NCI-H1694 (cell line): Measurements from ENCODE around the gene GLB1L3.

Experiments used
- DNase-seq: peaks from one replicate; lab custom pipeline; 2025; lab: John Stamatoyannopoulos, UW

The GLB1L3 gene, protein sequence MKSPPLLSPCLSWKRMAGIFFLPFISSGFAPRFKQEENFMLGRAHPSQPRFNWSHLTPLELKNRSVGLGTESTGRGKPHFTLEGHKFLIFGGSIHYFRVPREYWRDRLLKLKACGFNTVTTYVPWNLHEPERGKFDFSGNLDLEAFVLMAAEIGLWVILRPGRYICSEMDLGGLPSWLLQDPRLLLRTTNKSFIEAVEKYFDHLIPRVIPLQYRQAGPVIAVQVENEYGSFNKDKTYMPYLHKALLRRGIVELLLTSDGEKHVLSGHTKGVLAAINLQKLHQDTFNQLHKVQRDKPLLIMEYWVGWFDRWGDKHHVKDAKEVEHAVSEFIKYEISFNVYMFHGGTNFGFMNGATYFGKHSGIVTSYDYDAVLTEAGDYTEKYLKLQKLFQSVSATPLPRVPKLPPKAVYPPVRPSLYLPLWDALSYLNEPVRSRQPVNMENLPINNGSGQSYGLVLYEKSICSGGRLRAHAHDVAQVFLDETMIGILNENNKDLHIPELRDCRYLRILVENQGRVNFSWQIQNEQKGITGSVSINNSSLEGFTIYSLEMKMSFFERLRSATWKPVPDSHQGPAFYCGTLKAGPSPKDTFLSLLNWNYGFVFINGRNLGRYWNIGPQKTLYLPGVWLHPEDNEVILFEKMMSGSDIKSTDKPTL

DNA sequence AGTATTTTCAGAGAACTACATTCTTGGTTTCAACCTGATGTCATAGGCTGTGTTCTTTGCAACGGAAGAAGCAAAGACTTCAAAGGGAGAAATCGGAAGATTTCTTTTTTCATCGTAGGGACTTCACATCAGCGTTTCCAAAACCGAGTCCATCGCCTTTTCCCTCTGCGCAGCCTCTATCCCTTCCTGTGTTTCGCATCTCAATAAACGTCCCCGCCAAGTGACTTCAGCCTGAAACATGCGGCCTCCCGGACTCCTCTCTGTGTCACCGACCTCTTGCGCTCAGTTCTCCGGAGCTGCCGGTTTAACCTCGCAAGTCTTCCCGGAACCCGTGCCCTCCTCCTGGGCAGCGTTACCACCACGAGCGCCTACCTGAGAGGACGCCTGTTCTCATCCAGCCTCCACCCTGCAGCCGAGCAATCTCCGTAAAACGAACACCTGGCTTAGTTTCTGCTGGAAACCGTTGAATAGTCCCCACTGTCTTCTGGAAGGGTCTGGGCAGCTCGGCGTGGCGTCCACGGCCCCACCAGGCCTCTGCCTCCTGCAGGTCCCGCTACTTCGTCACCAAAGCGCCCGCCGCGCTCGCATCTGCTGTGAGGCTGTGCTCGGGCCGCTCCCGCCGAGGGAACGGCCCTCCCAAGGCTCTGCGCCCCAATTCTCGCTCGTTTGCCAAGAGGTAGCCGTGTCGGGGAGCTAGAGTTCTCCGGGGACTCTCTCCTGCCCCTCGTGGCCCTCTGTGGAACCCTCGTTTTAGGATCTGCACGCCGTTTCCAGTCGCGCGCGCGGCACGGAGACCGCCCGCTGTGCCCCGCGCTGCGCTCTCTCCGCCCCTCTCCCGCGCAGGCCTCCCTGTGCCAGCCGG lies at the start of gene GLB1L3:
TSS of gene GLB1L3 (plus strand) at position 846 of the 862 bp plus-strand sequence. CDS start 362 bp downstream, outside the sequence.
- no peak for DNase-seq

DNA sequence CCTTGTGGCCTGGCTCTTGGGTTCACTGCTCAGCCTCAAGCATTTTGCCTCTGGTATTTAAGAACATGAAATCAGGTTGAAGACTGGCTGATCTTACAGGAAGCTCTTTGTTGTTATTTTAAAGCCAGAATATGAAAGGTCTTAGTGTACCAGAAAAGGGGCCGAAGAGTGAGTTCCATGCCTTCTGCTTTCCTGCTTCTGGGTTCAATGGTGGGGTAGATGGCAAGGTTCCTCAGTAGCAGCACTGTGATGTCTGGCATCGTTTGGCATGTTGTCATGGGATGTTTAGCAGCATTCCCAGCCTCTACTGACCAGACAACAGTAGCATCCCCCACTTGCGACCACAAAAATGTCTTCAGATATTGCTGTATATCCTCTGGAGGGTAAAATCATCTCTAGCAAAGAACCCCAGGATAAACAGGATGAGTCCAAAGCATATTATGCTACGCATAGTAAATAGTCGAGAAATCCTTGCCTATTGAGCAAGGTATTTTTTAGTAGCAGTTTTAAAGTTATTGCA lies 49.3 kb upstream of the GLB1L3 start:
- no peak for DNase-seq

DNA sequence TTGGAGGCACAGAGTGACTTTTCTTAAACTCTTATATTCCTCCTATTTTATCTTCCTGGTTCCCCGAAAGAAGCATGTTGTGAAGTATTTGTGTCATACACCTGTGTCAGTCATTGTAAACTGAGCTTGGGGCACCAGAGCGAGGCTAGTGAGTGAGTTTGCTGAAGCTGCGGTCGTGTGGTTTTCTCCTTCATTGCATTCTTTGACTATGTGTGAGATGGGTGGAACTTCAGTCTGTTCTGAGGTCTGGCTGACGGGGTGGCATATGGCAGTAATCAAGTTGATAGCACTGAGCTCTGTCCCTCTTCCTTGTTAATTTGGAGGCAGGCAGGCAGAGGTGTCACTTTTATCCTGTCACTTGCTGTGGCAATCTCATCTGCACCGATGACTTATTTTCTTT lies 47.6 kb upstream of the GLB1L3 start:
- no peak for DNase-seq

DNA sequence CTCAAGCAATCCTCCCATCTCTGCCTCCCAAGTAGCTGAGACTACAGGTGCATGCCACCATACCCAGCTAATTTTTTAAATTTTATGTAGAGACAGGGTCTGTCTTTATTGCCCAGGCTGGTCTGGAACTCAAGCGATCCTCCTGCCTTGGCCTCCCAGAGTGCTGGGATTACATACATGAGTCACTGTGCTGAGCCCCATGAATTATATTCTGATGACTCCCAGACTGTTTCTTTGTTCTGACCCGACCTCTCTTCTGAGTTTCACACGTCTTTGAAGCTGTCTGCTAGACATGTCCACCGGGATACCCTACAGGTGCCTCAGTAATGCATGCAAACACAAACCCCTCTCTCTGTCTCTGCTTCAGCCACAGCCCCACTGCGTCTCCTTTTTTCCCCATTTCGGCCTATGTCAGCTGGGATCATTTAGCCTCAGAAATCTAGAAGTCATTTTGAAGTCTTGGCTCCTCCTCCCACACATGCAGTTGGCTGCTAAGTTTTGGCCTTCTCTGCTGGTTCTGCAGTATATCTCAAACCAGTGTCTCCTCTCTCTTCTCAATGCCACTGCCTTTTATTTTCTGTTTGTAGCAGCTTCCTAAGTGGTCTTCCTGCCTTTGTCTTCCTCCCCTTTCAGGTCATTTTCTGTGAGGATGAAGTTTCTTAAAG lies 46.9 kb upstream of the GLB1L3 start:
- DNase-seq = no peak

DNA sequence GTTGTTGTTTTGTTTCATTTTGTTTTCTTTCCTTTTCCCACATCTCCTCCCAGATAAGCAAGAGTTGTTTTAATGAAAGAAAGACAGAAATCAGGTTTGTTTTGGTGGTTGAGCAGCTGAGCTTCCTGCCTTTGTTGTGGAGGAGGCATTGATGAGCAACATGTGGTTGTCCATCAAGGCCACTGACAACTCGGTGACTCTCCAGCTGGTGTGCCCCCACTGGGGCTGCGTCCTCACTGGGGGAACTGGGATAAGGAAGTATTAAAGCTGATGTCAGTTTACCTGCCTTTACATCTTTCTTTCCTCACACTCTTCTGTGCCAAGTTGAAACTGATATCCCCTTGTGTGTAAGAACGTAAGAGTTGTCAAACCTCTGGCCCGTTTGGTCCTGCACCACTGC lies 45.8 kb upstream of the GLB1L3 start:
- DNase-seq = no peak

DNA sequence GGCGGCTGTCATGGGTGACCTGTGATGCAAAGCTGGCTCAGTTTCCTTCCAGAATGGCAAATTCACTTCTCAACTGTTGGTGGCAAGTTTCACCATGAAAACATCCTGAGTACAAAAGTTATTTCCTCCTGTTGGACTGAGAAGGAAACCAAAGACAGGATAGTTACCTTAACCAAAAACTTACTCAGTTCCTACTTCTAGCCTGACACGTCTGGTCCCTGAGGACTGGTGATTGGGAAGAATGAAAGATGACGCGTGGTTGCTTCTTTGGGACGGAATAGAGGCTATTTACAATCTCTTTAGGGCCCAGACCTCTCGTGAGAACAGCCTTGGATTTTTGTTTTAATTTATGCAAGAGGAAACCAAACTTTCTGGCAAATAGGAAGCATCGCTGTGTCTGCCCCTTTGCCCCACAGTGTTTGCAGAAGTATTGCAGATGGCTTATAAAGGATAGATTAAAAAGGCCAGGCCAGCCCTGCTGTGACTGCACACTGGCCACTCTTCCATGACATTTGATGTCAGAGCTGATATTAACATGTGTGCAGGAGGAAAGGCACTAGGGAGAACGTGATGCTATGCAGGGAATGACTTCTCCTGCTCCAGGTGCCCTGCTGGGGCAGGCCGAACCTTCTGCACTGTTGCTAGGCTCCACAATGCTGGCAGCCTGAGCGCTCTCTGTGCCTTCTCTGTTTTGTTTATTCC lies 44.1 kb upstream of the GLB1L3 start:
- no peak for DNase-seq

DNA sequence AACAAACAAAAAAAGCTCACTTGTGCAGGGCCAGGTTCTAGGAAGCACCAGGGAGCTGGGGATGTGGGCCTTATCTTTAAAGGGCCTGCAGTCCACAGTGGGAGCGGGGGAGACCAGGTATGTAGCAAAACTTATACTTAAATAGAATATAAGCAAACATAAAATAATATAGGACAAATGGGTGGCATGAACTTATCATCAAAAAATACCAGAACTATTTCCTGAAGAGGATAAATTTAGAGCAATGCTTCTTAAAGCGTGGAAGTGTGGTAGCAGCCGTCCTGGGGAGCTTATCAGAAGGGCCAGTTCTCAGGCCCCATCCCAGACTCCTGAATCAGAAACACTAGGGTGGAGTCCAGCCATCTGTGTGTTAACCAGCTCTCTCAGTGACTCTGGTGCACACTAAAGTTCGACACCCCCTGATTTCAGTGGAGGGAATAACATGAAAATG lies 42.4 kb upstream of the GLB1L3 start:
- DNase-seq = no peak

DNA sequence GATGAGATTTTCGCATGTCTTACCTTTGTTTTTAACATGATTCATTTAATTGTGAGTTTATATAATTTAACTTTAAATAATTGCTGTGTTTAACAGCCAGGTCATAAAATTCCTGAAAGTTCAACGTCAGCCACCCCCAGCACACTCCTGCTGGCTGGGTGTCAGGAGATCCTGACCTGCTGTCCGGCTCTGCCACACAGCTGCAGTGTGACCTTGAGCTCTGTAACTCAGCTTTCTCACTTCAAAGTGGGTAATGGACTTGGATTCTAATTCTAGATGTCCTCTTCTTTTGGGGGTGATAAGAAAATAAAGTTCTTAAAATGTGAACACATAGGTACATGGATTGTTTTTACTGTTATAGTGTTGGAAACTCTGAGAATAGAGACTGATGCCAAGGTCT lies 40.8 kb upstream of the GLB1L3 start:
- no peak for DNase-seq

DNA sequence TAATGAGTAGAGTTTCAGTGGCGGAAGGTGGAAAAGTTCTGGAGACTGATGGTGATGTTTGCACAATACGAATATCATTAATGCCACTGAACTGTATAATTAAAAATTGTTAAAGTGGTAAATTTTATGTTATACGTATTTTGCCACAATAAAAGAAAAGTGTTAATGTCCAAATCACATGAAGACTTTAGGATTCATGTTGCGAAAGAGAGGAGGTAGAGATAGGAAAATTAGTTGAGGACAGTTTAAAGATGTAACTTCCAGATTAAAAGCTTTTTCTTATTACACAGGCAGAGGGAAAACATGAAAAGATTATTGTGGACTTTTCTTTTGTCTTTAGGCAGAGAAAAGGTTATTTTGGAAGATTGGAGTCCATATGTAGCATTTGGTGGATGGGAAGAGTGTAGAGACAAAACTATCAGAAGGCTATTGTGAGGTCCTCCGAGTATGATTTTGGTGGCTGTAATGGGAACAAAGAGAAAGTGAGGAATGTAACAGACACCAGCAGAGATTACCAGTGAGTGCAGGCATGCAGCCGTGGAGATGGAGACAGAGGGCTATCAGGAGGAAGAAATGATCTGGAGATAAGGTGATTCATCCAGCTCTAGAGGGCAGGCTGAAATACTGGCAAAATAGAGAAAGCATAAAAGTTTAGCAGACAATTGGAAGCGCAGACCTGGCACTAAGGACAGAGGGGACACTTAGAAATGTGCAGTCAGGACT lies 39.2 kb upstream of the GLB1L3 start:
- no peak for DNase-seq

DNA sequence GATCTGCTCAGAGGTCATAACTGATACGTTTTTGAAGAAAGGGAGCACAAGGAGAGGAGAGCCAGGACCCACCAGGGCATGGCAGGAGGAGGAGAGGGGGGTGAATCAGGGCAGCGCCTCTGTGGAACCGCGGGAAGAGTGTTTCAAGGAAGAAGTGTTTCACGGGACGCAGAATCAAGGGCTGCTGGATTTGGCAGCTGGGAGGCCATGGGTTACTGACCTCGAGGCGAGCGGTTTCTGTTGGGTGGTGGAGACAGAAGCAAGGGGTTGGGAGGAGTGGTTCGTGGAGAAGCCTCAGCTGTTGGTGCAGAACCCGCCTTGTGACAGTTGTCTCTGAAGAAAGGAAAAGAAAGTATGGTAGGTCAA lies 38.6 kb upstream of the GLB1L3 start:
- no peak for DNase-seq

DNA sequence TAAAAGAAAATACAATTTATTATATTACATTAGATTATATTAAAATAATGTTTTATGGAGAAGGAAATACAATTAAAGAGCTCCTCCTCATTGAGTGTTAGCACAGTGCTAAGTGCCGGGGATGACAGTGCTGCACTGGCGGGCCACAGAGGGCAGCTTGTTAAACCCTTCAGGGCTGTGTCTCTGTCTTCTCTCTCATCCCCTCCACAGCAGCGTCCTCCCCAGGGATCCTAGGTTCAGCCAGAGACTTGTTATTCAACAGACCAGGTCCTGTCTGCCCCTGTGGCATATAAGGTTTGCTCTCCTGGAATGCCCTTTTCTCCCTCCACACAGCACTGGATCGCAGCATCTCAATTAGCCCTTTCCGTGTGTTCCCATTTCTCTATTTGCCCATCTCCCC lies 37.2 kb upstream of the GLB1L3 start:
- DNase-seq = no peak

DNA sequence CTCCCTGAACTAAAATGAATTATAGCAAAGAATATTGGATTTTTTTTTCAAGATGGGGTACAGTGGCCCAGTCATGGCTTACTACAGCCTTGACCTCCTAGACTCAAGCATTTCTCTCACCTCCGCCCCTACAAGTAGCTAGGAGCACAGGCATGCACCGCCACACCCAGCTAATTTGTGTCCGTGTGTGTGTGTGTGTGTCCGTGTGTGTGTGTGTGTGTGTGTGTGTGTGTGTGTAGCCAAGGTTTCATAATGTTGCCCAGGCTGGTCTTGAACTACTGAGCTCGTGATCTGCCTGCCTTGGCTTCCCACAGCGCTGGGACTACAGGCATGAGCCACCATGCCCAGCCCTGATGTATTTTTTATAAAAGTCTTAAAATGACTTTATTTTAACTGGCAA lies 35.6 kb upstream of the GLB1L3 start:
- no peak for DNase-seq

DNA sequence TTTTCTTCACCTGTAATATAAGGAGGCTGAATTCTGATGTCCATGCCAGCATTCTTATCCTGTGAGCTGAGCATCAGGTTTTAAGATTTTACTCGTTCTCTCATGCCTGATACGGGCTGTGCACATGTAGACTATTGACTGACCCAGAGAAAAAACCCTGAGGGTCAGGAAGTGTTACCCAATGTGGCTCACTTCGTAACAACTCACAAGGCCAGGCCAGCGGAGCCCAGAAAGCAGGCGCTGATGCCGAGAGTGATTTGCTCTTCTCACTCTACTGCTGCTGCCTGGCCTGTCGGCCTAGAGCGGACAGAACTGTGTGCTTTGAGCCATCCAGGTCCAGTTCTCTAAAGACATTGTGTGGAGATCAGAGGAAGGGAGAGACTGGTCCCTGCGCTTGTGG lies 33.8 kb upstream of the GLB1L3 start:
- DNase-seq = no peak

DNA sequence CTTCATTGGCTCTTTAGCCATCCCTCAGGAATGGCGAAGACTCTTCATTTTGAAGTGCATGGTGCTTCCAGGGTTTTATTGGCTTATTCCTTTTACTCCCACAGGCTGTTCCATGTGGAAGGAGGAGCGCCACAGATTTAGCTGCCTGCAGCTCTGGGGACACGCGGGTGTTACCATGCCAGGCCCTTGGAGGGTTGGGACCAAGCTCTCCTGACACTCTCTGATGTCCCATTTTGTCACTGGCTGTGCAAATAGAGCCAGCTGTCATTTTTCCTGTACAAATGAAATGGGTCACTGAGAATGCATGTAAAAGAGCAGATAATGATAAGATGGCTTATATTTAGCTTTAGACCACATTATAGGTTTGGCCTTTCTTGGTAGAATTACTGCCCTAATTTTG lies 32.3 kb upstream of the GLB1L3 start:
- DNase-seq = no peak

DNA sequence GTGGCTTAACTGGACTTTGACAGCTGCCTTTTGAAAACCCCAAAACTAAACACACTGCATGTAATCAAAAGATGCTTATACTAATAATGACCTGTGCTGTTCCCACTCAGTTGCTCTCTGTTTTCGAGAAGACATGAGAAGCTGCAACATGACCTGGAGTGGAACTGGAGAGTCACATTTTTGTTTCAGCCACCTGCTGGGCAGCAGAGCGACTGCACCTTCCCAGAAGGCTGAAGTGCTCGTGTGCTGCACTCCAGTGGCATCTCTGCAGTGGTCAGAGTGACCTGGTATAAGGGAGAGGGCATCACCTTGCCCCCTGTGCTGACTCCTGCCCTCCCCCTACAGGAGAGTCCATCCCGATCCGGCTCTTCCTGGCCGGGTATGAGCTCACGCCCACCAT lies 31.6 kb upstream of the GLB1L3 start:
- DNase-seq = no peak

DNA sequence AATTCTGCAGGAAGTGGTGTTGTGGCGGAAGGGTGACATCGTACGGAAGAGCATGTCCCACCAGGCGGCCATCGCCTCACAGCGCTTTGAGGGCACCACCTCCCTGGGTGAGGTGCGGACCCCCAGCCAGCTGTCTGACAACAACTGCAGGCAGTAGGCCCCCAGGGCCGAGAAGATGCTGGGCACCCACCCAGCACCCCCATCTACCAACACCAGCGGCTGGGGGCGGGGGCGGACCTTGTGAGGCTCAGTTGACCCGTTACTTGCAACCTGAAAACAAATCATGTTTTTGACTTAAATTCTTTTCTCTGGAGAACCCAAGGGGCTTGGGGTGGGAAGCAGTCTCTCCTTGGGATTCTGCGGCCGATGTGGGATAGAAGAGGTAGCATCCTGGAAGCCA lies 30.7 kb upstream of the GLB1L3 start:
- DNase-seq = no peak

DNA sequence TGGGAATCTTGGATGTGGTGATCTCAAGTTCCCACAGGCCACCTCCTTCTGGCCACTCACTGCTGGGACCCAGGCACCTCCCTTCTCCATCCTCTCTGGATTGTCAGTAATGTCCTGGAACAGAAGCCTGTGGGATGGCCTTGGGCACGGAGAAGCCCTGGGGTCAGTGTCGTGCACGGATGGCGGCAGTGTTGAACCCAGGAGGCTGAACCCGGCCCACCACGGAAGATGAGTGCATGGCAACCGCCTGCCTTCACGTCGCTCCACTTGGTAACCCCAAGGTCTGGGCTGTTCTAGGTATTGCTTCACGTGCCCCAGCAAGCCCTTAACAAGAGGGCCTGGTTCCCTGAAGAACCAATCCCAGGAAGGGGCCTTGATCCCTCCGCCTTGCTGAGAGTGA lies 30.1 kb upstream of the GLB1L3 start:
- DNase-seq = no peak

DNA sequence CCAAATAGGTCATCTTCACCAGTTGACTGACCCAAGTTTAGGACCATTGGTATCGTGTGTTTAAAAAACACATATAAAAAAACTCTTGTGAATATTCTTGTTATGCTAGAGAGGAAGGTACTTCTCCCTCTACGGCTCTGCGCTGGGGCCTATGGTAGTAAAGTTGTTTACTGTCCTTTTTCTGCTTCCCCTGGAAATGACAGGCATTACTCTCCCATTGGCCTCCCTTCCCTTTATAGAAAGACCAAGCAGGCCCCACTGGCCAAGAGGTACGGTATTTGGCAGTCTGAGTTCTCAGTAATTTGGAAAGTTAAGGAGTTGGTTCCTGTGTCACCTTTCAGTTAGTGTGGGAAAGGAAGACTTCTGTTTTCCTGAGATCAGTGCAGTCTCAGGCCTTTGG lies 29.5 kb upstream of the GLB1L3 start:
- no peak for DNase-seq

DNA sequence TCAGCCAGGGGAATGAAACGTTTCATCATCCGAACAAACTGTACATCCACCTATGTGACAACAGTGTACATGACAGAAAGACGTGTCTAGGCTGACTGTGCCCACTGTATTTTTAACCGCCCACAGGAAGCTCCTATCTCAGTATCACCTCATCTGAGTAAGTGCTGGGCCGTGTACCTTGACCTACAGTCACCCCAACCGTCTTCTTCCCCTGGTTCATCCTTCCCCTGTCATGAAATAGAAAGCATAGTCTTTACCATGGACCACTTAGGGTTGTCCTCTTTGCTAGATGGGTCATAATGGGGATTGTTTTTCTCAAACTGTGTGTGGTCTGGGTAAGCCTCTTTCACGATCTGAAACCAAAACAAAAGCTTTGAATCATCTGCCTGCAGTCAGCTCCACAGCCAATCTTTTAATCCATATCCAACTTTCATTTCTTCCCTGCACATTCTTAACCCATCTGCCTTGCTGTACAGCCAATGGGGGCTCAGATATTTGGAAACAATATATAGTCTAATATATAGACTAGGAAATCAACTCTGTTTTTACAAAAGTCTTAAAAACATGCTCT lies 27.2 kb upstream of the GLB1L3 start:
- no peak for DNase-seq

DNA sequence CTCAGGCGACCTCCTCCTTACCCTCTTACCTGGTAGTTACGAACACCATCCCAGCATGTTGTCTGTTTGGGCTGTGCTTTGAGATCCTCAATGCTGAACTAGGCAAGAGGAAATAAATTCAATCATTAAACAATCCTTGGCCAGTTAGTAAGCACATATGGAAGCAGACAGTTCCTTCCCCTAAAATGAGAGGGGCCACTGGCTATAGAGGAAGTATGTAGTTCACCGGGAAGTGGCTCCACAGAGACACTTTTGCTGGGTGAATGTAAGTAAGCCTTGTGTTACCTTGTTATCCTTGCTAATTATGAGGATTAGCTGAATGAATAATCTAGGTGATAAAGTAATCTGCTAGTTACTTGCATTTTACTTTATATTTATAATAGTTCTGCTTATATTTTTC lies 25.9 kb upstream of the GLB1L3 start:
- no peak for DNase-seq
